ENCODE results near the gene MACROD2.

MACROD2 gene

DNA sequence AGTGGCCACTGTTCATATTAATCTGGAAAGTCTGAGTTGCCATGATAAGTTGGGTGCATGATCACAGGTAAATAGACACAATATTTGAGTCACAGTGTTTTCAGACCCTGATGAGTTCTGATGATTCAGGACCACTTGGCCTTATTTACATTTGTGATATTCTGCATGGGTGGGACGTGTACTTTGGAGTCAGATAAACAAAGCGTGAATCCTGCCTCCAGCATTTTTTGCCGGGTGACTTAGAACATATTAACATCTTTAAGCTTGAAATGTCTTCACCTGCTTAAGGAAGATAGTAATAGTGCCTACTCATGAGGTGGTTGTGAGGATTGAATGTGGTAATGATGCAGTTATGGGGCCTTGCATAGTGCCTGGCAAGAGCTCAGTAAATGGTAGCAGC, 1582.8 kb downstream of the MACROD2 start:
- DNase-seq: no peak

DNA sequence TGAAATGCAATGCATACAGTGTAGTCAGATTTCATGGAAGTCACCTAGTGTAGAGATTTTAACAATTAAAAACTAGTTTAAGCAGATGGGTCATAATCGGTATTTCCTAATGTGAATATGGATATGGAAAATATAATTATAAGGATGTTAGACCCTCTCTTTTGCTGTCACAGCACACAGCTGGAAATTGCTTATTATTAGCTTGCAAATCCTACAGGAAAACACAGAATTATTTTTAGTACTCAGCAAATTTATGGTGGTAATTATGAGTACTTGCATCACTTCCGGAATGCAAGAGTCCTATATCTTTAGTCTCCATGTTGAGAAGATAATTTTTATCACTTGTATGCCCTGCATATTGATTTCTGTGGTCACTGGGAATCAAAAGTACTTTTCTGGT, 1584.4 kb downstream of the MACROD2 start:
- no peak for DNase-seq

DNA sequence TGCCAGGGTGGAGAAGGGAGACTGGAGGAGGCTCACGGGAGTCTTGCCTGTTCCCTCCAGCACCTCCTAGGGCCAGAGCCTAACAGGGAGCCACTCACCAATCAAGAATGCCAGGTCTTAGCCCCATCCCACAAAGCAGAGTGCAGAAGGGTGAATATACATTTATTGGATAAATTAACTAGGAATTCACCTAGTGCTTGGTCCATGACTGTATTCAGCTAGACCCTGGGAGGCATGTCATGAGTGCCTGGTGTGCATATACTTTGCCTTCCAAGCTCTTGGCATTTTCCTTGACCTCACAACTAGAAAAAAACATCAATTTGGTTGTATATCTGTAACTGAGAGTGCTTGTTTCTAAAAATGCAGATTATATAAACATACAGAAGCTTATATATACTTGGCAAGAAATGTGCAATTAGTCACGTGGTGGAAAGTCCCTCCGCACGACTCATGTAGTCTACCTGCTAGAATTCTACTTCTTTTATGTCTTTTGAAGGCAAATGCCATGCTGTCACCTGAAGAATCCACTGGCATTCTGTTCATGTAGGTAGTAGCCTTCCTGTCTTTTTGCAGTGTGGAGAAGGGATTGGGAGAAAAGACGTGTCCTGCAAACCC, 1586.9 kb downstream of the MACROD2 start:
- DNase-seq: no peak

DNA sequence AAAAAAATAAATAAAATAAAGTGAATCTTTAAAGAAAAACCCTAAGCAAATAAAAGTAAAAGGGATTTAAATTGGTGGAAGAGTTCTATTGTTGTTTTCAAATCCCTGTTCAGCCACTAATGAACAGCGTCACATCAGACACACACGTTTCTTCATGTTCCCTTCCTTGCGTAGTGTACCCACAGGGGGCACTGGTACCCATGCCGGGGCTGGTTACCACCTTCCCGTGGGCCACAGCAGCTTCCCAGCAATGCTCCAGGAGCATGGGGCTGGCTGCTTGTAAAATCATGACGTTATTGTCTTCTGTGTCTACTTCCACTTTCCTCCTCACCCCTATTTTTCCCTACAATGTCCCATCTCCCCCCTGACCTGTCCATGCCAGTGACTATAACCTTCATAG, 1589.2 kb downstream of the MACROD2 start:
- no peak for DNase-seq

DNA sequence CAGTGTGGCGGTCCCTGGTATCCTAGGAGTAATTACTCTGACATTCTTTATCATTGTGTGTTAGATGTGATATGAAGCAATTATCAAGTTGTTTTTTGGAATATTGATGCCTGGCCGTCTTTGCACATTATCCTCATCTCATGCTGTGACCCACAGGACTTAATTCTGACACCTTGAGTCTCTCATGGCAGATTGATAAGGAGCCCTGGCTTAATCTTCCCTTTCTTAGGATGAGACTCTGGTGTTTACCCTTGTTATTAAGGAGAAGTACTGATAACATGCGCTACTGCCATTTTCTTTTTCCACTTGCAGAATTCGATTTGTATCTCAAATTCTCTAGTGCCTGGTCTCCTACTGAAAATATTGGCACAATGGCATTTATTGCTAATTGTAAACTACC, 1597.8 kb downstream of the MACROD2 start:
- DNase-seq: no peak

DNA sequence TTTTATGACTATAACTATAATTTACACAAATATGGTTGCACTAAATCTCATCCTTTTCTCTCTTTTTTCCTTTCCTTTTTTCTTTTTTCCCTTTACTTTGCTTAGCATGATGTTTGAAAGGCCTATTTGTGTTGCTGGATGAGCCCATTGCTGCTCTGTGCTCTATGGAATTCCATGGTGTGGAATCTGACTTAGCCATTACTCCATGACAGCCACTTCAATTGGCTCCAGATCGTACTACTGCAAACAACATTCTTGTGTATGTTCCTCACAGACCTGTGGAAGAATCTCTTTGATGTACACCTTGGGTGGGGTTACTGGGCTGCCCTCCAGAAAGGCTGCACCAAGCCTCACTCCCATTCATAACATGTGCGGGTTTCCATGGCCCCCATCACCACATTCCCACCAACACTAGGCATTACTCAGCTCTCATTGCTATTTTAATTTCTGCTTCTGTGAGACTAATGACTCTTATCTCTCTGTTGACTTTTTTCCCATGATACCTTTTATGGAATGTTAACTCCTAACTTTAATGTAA, 1598.9 kb downstream of the MACROD2 start:
- DNase-seq: no peak

DNA sequence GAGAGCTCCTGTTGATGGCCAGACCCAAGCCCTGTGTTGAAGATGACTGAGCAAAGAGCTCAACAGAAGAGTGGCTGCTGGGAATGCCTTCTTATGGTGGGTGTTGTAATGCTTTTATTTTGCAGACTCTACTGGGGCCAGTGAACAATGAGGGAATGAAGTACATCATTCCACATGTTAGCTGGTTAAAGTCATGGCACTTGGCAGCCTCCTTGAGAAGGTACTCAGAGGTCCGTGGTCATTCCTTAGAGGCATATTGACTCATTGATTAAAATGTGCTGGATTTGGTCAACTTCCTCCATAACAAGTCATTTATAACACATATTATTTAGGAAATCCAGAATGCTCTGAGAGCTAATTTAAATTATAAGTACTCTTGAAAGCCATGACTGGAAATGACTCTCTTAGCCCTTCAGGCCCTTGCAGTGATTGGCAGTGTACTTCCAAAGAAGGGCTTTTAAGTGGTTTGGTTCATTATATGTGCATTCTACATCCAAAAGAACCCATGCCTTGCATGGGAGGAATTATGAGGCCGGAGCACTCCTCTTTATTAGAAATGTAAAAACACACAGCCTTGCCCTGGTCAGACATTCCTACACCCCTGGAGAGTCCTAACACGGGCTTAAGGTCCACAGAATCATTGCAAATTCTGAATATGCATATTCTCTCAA, 1601.0 kb downstream of the MACROD2 start:
- no peak for DNase-seq

DNA sequence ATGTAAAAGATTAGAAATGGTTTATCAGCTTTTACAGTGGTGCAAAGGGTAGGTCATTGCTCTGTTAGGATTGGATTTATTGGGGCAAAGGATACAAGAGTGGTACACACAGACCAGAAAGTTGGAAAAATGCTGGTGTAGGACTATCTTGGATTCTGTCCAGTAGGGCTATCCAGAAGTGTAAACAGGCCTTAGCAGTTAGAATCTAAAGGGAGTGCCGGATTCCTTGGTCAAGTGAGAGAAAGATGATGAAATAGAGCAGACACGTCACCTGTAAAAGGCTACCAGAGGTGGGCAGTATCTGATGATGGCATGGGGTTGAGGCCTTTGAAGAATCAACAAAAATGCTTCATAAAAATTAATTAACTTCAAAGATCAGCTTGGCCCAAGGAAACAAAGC, 1602.0 kb downstream of the MACROD2 start:
- no peak for DNase-seq

DNA sequence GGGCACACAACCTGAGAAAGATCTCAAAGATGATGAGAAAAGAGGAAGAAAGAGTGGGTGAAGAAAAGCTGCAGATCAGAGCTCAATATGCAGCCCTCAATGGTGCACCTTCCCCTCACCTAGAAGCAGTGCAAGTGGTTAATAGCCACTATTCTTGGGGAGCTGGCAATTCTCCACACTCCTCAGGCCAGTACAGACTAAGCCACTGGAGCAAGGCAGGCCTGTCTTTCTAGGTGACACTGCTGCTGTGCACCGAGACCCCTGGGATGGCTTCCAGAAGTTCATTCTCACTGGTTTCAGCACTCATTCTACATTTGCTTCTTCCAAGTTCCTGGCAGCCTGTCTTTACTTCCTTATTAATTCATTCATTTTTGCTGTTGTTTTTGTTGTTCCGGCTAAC, 1604.6 kb downstream of the MACROD2 start:
- no peak for DNase-seq

DNA sequence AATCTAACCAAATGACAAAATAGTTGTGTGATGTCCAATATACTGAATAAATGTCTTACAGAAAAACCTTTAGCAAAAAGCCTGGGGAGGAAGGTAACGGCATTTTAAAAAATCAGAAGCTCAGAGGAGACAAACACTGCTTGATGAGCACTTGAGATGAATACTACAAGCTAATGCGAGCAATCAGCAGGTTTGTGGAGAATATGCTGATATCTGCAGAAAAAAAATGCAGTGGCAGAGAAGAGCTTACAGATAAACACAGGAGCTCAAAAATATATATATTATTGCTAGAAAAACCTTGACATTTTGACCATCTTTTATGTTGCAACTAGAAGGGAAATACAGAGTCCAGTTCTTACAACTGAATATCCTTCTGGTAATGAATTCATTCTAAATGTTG, 1605.2 kb downstream of the MACROD2 start:
- DNase-seq: no peak

DNA sequence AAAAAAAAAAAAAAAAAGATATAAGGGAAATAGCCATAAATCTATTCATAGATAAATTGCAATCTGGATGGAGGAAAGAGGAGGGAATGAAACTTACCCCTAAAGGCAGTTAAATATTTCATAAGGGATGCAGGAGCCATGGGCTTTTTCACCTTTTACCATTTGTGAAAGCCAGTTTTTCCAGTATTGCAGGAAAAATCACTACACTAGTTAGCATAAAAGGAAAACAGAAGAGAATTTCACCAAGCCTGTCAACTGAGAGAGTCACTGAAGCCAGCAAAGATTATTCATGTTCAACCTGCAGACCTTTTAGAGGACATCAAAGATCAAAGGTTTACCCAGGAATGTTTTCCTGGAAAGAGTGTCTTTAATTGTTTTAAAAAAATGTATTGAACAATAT, 1608.2 kb downstream of the MACROD2 start:
- DNase-seq: no peak

DNA sequence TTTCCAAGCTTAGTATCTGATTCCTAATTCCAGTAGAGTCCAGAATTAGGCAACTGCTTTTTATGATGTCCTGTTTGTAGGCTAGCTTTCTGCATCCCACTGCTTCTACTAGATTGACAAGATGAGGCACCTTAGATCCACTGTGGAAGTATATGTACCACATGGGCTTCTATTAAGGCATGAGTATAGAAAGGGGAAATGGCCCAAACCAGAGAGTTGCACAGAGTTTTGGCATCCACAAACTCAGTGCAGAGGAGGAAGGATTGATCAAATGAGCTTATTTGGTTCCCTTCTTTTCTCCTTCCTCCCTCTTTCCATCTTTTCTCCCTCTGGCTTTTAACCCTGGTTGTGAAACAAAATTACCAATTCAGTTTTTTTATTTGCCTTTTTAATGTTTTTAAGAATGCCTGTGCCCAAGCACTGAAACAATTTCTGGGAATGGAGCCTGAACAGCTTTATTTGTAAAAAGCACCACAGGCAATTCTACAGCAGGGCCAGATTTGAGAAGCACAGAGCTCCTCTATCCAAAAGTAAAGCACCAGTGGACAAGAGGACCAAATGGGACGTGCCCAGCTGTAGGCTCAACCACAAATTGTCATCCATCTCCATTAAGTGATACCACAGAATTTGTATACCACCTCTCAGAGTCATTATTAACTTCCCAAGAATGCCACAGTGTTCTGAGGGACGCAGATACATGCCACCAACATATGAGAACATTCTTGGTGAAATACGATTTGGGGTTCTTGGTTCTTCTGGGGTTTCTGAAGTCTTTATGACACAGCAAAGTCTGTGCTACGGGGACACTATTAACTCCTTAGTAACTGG, 1608.9 kb downstream of the MACROD2 start:
- no peak for DNase-seq

DNA sequence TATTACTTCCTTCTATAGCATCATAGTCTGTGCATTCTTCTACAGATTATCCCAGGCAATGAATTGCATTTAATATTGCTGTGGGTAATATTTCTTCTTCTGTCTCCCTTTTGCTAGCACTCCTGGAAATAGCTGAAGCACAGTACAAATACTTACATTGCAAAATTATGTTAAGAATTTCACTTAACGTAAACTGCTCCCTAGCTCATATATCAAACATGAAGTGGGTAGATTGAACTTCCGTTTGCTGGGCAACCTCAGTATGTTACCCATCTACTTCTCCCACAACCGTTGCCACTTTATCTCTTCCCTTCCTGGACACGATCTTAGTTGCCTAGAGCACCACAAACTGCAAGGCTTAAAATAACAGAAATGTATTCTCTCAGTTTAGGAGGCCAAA, 1614.6 kb downstream of the MACROD2 start:
- no peak for DNase-seq

DNA sequence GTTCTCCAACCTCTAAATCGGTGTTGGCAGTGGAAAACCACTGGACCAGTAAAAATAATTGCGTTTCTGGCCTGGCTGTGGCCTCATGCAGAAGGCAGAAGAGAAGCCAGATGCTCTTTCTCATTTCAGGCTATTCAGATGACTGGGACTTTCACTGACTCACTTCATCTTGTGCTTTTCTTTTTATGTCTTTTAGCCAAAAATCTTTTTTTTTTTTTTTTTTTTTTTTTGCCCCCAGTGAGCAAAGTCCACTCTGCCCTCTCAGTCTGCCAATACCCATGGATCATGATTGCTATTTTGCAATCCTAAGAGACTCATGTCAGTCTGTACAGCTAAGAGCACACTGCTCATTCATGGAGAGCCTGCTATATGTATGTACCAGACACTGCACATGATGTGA, 1615.5 kb downstream of the MACROD2 start:
- DNase-seq: no peak

DNA sequence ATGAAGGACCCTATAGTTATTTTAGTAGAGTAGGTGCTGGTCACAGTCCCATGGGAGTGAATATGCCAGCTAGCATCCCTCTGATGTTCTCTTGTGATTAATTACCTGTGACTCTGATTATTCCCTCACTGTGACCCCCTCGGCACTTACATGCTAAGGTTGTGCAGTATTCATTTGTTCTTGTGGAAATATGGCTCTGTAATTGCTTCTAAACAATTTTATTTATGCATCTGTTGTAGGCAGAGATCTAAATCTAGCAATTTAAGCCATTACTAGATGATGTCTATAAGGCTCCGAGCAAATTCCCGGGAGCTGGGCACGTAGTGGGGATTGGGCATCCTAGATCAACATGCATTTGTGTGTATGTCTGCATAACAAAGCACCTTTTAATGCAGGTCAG, 1616.2 kb downstream of the MACROD2 start:
- no peak for DNase-seq

DNA sequence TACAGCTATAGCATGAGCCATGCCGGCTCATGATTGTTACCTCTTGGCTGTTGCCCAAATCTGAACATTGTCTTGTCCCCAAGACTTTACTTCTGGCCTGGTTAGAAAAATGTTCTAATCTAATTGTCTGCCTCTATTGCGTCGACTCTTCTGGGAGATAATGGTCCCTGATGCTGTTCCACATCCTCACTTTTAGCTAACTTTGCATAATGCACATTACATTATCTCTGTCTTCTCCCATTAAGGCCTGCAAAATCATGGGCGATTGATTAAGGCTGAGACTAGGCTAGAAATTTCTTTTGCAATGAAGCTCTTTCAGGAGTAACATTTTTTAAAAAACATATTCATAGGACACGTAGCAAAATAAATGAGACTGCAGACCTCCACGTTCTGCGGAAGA, 1616.9 kb downstream of the MACROD2 start:
- DNase-seq: no peak

DNA sequence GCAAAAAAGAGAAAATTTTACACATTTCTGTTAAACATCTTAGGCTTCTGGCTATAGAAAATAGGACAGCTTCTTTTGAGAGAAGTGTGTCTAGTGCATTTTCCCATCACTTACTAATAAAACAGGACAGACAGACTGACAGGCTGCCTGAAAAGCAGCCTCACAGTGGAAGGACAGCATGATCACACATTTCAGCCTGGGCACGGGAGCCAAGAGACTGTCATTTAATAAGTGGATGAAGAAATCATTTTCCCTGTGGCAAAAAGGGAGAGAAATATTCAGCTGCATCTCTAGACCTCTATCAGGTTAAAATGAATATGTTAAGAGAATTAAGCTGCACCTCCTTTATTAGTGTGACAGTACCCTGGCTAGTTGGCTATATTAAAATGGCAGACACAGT, 1617.5 kb downstream of the MACROD2 start:
- no peak for DNase-seq

DNA sequence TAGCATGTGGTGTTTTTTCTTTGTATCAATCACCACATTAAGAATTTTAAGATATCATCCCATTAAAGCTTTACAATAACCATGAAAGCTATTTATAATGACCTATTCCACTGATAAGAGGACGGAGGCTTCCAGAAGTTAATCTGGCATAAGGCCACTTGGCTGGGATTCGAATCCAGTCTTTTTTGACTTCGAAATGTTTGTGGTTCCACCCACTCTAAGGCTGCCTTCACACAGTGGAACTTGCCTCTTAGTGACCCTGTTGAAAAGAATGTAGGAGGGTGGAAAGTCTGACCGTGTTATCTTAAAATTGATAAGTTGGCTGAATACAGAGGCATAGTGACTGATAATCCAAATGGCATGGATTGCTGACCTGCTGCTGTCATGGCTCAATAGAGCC, 1618.2 kb downstream of the MACROD2 start:
- no peak for DNase-seq

DNA sequence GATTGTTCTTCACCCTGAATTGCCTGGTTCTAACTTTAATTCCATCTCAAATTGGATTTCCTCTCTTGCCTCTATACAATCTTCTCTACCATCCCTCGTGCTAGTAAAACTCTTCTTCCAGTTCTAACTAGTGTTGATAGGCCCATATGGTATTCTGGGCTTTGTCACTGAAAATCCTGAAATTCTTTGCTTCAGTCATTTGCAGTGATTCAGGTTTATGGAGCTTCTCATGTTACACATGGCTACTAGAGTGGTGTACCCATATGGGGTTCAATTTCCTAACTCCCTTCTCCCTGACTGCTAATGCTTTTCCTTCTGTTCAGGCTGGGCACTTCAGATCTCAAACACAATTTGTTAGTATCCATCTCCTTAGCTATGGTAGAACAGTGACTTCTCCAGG, 1621.3 kb downstream of the MACROD2 start:
- DNase-seq: no peak

DNA sequence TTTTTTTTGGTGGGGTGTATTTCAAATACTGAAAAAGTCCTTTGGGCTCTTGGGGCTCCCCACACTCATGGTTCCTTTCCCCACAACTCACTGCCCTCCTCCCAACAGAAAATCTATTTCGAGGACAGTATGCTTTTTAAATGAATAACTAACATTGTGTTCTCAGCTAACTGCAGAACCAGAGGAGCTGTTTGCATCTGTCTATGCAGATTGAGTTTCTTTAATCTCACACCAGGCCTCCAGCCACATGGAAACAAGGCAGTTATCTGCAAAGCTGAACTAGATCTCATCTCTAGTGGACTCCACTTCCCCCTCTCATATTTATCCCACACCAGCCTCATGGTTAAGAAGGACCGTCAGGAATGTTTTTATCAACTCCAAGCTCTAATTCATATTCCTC, 1622.8 kb downstream of the MACROD2 start:
- DNase-seq: no peak

DNA sequence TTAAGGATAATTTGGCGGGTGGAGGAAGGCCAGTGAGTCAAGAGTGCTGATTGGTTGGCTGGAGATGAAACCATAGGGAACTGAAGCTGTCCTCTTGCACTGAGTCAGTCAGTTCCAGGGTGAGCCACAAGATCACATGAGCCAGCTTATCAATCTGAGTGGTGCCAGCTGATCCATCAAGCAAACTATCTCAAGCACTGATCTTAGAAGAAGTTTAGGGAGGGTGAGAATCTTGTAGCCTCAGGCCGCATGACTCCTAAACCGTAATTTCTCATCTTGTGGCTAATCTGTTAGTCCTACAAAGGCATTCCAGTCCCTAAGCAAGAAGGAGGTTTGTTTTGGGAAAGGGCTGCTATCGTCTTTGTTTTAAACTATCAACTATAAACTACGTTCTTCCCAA, 1623.6 kb downstream of the MACROD2 start:
- no peak for DNase-seq

DNA sequence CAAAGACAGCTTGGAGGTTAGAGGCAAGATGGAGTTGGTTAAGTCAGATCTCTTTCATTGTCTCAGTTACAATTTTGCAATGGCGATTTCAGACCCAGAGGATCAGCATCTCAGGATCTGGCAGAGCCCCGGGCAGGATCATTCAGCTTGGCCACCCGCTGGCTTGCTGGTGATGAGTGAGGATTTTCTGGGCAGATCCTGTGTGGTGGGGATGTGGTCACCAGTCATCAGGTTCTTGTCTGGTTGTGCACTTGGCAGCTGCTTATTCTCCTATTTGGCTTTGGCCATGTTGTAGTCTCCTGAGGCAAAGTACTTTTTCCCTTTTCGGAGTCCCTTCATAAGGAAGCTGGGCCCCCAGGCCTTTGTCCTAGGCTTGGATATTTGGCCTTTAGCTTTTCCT, 1624.0 kb downstream of the MACROD2 start:
- DNase-seq: no peak

DNA sequence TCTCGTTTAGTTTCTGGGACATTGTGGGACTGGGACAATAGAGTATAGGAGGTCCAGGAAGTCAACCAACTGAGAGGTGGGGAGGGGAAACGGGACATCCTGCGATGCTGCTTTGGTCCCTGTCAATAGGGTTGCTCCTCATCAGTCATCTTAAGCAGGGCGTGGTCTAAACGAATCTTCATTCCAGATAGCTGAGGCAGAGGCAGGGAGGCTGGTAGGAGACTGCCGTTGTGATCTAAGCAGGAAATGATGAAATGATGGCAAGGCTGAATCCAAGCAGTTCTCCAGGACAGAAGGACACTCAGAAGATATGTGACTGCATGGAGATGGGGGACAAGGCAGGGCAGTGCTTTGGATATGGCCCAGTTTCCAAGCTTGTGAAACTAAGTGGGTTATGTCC, 1624.5 kb downstream of the MACROD2 start:
- DNase-seq: no peak

DNA sequence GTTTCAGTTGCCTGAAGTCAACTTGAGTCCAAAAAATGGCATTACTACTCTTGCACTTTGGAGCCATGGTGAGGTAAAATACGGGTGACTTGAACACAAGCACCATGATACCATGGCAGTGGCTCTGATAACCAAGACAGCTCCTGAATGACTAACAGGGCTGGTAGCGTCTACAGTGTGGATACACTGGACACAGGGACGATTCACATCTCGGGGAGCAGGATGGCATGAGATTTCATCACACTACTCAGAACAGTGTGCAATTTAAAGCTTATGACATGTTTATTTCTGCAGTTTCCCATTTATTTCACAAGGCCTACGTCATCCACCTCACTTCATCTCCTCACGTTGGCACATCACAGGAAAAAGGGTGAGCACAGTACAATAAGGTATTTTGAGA, 1627.1 kb downstream of the MACROD2 start:
- DNase-seq: no peak

All from effector CD8-positive, alpha-beta T cell (primary cell).